ENCODE results near the gene TBC1D22A.

DNA sequence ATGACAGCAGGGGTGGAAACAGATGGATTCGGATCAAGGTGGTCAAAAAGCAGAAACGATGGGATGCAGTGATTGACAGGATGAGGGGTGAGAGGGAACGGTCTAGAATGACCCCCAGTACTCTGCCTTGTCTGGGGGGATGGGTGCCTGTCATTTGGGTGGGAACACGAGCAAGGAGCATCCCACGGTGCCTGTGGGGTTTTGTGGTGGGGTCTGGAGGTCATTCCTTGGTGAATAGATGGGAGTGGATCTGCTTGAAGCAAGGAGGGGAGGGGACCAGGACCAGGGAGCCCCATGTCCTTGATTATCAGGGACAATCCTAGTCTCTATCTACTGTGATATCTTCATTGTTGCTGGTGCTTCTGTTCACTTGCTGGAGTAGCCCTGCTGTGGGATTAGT, 16.3 kb upstream of the TBC1D22A start:
- no peak for TF ChIP-seq RAD21 (IDR thresholded peaks at IDR 0.05; ENCODE audit: low read depth)
- no peak for TF ChIP-seq CTCF (IDR thresholded peaks at IDR 0.05 in 2 of 3, conservative IDR thresholded peaks at IDR 0.05 in 1 of 3; ENCODE audit: borderline replicate concordance in 1 of 3, insufficient read depth in 1 of 3, low read depth in 2 of 3, low read length in 2 of 3)
- TF ChIP-seq ELF1 (IDR thresholded peaks at IDR 0.05; ENCODE audit: borderline replicate concordance, low read depth), result no peak
- no peak for TF ChIP-seq POLR2A (IDR thresholded peaks at IDR 0.05; ENCODE audit: borderline replicate concordance, extremely low read depth, insufficient read depth, insufficient read length)
- TF ChIP-seq CEBPB (IDR thresholded peaks at IDR 0.05; ENCODE audit: low read depth), result no peak
- TF ChIP-seq POLR2AphosphoS5 (IDR thresholded peaks at IDR 0.05; ENCODE audit: low read depth, low read length), result no peak
- no peak for TF ChIP-seq MAX (IDR thresholded peaks at IDR 0.05)
- TF ChIP-seq SRF (IDR thresholded peaks at IDR 0.05; ENCODE audit: low read depth), result no peak
